ENCODE measurements around the gene HRH3. TPM values are rescaled to one million over a fixed set of nuclear protein-coding genes. Genes with fewer than 3 reads are reported as not detected.

HRH3 gene
- total RNA-seq, 1 donor from 2014 or later = not detected

- intact Hi-C loops (cut with DNase I) = no loop called here
- DNase-seq (ENCODE audit: low spot score) (no peak), ATAC-seq (no peak)
Observed at GRCh38 chr20:62220666-62221568, 839 bp upstream of the HRH3 start.

- no peak for DNase-seq (ENCODE audit: low spot score)
- no peak for ATAC-seq
- intact Hi-C loops (cut with DNase I) = no loop called here
Observed at GRCh38 chr20:62219101-62219991, 732 bp downstream of the HRH3 start.

- no peak for ATAC-seq
- intact Hi-C loops (cut with DNase I) = no loop called here
- DNase-seq (ENCODE audit: low spot score) = no peak
Observed at GRCh38 chr20:62217913-62218773, 1.9 kb downstream of the HRH3 start.

GRCh38 chr20:62216636-62217566 lies 3.2 kb downstream of the HRH3 start:
- no peak for DNase-seq (ENCODE audit: low spot score)
- intact Hi-C loops (cut with DNase I) = no loop called here
- no peak for ATAC-seq

GRCh38 chr20:62215991-62216635 lies 4.0 kb downstream of the HRH3 start:
- intact Hi-C loops (cut with DNase I) = no loop called here
- no peak for DNase-seq (ENCODE audit: low spot score)
- ATAC-seq = no peak

GRCh38 chr20:62215020-62215990 lies 4.8 kb downstream of the HRH3 start:
- ATAC-seq (no peak), DNase-seq (ENCODE audit: low spot score) (no peak)
- intact Hi-C loops (cut with DNase I) = no loop called here

GRCh38 chr20:62214067-62214466 lies 6.0 kb downstream of the HRH3 start:
- DNase-seq (ENCODE audit: low spot score) (no peak), ATAC-seq (no peak)
- intact Hi-C loops (cut with DNase I) = no loop called here

- intact Hi-C loops (cut with DNase I) = no loop called here
- no peak for DNase-seq (ENCODE audit: low spot score)
- no peak for ATAC-seq
Observed at GRCh38 chr20:62212299-62212698, 7.8 kb downstream of the HRH3 start.

GRCh38 chr20:62211769-62212288 lies 8.2 kb downstream of the HRH3 start:
- ATAC-seq (no peak), DNase-seq (ENCODE audit: low spot score) (no peak)
- intact Hi-C loops (cut with DNase I) = no loop called here

- intact Hi-C loops (cut with DNase I) = no loop called here
- DNase-seq (ENCODE audit: low spot score) (no peak), ATAC-seq (no peak)
Observed at GRCh38 chr20:62211216-62211615, 8.9 kb downstream of the HRH3 start.

- DNase-seq (ENCODE audit: low spot score) (no peak), ATAC-seq (no peak)
- intact Hi-C loops (cut with DNase I) = no loop called here
Observed at GRCh38 chr20:62210496-62210855, 9.6 kb downstream of the HRH3 start.

- intact Hi-C loops (cut with DNase I) = no loop called here
- ATAC-seq = no peak
Observed at GRCh38 chr20:62209850-62210495, 10.1 kb downstream of the HRH3 start.

GRCh38 chr20:62208795-62209755 lies 11.0 kb downstream of the HRH3 start:
- no peak for ATAC-seq
- intact Hi-C loops (cut with DNase I) = no loop called here
- no peak for DNase-seq (ENCODE audit: low spot score)

More at GRCh38 chr20:62209850-62210495, 10.1 kb downstream of the HRH3 start:
- no peak for DNase-seq (ENCODE audit: low spot score)

GRCh38 chr20:62208061-62208794 lies 11.8 kb downstream of the HRH3 start:
- ATAC-seq = no peak
- intact Hi-C loops (cut with DNase I) = no loop called here
- DNase-seq (ENCODE audit: low spot score) = no peak
